ENCODE data around the gene FRRS1L.

DNA sequence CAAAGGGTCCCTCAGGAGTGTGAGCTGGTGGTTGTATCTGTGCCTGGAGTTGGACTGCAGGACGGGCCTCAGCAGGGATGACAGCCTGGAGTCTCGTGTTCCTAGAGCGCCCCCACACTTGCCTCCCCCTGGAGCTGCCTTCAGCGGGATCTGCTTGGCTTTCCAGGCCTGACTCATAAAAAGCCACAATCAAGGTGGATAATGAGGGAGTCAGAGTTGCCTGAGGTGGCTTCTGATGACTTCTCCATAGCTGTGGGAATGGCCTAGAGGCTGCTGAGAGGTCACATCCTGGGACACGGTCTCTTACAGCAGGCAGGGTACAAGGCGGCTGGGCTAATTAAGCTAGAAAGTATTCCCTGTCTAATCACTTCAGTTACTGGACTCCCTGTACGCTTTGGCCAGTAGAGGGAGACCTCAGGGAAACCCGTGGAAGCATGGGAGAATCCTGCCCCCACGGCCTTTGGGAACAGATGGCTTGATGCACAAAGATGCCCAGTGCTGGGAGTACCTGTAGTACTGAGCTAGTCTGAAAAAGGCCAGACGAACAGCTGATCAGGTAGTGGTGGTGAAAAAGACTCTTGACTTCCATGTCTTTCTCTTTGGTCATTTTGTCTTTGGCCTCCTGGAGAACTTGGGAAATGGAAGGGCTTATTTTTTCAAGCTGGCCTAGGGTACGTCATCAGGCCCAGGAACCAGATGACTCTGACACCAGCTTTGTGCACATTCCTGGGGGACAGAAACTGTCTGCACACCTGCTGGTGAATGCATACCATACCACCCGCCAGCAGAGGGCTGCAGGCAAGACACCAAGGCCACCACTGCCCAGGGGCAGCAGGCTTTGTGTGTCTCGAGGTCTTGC is 16.1 kb upstream of the FRRS1L start:
- TF ChIP-seq, protein P1, sequence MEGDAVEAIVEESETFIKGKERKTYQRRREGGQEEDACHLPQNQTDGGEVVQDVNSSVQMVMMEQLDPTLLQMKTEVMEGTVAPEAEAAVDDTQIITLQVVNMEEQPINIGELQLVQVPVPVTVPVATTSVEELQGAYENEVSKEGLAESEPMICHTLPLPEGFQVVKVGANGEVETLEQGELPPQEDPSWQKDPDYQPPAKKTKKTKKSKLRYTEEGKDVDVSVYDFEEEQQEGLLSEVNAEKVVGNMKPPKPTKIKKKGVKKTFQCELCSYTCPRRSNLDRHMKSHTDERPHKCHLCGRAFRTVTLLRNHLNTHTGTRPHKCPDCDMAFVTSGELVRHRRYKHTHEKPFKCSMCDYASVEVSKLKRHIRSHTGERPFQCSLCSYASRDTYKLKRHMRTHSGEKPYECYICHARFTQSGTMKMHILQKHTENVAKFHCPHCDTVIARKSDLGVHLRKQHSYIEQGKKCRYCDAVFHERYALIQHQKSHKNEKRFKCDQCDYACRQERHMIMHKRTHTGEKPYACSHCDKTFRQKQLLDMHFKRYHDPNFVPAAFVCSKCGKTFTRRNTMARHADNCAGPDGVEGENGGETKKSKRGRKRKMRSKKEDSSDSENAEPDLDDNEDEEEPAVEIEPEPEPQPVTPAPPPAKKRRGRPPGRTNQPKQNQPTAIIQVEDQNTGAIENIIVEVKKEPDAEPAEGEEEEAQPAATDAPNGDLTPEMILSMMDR (IDR thresholded peaks at IDR 0.05; ENCODE audit: low read length), result peak; percentile 68
- no peak for TF ChIP-seq EZH2phosphoT487 (IDR thresholded peaks at IDR 0.05; ENCODE audit: low read length)

Measured in MM.1S (cell line).